Hypothalamus (tissue), 51 donors: ENCODE data around the gene ZNF574.
"Not testable (repeated sequence)": the region's sequence is repeated elsewhere in the genome, so short reads cannot be mapped to it uniquely, and the experiment has no call there.

Experiments
- DNase-seq, 51 donors: peaks; one replicate each; lab custom pipeline; 2025; lab: John Stamatoyannopoulos, UW

Gene ZNF574, protein sequence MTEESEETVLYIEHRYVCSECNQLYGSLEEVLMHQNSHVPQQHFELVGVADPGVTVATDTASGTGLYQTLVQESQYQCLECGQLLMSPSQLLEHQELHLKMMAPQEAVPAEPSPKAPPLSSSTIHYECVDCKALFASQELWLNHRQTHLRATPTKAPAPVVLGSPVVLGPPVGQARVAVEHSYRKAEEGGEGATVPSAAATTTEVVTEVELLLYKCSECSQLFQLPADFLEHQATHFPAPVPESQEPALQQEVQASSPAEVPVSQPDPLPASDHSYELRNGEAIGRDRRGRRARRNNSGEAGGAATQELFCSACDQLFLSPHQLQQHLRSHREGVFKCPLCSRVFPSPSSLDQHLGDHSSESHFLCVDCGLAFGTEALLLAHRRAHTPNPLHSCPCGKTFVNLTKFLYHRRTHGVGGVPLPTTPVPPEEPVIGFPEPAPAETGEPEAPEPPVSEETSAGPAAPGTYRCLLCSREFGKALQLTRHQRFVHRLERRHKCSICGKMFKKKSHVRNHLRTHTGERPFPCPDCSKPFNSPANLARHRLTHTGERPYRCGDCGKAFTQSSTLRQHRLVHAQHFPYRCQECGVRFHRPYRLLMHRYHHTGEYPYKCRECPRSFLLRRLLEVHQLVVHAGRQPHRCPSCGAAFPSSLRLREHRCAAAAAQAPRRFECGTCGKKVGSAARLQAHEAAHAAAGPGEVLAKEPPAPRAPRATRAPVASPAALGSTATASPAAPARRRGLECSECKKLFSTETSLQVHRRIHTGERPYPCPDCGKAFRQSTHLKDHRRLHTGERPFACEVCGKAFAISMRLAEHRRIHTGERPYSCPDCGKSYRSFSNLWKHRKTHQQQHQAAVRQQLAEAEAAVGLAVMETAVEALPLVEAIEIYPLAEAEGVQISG

DNA sequence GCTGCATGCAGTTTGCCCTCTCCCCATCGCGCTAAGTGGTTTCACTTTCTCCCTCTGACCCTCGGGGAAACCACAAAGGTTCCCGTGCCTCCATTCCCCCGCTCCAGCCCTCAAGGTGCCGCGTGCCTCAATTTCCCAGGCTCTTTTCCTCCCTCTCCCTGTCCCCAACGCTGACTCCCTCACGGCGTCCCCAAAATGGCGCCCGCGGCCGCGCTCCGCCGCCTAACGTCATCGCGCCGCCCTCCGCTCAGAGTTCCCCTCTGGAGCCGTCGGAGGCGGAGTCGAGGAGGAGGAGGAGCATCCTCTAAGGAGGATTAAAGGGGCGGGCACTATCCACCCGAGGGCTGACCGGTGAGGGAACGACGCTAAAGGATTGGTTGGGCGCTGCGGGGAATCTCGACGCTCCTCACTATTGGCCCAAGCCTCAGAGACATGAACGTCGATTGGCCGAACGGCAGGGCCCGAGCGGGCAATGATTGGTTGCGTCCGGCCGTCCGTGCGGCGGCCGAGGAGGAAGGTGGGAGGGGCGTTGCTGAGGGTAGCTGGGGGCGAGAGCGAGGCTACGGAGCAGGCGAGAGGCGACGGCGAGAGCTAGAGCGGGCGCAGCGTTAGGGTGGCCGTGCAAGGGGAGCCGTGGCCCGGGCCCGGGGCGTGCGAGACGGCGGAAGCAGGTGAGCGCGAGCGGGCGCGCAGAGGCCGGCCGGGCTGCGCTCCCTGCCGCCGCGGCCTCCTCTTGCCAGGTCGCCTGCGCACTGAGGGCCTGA, at the start of gene ZNF574:
Gene ZNF574 (plus strand): TSS at position 551 of the 764 bp plus-strand sequence. CDS start 2,441 bp downstream, outside the sequence.
- peak; percentile 81 to 99 (median 97) for DNase-seq

DNA sequence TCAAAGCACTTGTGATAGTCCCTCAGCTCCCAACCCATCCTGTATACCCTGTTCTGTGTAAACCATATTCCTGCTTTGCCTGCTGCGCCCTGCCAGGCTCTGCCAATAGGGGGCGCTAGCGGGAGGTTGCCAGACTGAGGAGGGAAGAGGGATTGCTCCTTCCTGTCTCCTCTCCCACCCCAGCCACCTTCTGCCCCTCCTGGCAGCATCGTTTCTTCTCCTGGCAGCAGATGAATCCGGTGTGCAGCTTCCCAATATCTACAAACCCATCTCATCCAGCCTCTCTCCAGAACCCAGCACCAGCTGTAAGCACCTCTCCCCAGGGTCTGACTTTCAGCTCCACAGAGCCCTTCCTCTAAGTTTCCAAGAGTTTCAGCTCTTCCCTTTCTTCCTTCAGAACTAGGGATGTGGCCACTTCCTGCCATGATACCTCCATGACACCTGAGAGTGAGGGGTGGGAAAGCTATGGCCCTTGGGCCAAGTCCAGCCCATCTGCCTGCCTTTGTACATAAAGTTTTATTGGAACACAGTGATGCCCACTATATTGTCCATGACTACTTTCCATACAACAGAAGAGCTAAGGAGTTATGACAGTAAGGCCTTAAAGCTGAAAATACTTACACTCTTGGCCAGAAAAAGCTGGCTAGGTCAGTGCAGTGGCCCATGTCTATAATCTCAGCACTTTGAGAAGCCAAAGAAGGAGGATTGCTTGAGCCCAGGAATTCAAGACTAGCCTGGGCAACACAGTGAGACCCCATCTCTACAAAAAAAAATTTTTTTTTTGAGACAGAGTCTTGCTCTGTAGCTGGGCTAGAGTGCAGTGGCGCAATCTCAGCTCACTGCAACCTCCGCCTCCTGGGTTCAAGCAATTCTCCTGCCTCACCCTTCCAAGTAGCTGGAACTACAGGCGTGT, 47.4 kb upstream of the ZNF574 start:
- peak in 1 of 51 donors; percentile 6 for DNase-seq

DNA sequence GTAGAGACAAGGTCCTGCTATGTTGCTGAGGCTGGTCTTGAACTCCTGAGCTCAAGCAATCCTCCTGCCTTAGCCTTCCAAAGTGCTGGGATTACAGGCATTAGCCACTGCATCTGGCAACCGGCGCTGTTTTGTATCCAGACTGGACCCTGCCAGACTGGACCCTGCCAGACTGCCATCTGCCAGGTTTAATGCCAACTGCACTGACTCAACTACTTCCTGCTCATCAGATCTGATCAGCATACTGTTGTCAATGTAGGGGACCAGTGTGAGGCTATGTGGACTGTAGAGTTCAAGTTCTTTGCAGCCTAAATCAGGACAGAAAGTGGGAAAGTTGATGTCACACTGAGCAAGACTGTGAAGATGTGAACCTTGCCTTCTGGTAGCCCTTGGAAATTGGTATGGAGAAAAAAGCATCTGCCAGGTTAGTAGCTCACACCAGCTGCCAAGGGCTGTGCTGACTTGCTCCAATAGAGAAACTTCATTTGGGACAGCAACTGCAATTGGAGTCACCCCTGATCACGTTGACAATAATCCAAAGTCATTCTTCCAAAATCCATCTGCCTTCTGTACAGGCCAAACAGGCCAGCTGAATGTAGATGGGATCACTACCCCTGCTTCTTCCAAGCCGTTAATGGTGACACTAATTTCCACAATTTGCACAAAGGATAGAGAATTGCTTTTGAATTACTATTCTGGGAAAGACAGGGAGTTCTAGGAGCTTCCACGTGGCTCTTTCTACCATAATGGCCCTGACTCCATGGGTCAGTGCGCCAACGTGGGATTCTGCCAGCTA, 45.1 kb upstream of the ZNF574 start:
- DNase-seq = peak in 3 of 51 donors; percentile 16 to 29 (median 22)

GRCh38 chr19:42032431-42032830, 43.5 kb upstream of the ZNF574 start:
- no peak for DNase-seq

GRCh38 chr19:42033413-42033812, 42.6 kb upstream of the ZNF574 start:
- no peak for DNase-seq

GRCh38 chr19:42034640-42035391, 41.1 kb upstream of the ZNF574 start:
- peak in 33 of 51 donors; percentile 1 to 68 (median 26) for DNase-seq

- DNase-seq = no peak
Measured at GRCh38 chr19:42037649-42038048, 38.3 kb upstream of the ZNF574 start.

- peak in 1 of 51 donors; percentile 39 for DNase-seq
Measured at GRCh38 chr19:42038666-42039065, 37.3 kb upstream of the ZNF574 start.

- no peak for DNase-seq
Measured at GRCh38 chr19:42040031-42040430, 35.9 kb upstream of the ZNF574 start.

- not testable (repeated sequence) for DNase-seq
Measured at GRCh38 chr19:42040491-42040890, 35.5 kb upstream of the ZNF574 start.

DNA sequence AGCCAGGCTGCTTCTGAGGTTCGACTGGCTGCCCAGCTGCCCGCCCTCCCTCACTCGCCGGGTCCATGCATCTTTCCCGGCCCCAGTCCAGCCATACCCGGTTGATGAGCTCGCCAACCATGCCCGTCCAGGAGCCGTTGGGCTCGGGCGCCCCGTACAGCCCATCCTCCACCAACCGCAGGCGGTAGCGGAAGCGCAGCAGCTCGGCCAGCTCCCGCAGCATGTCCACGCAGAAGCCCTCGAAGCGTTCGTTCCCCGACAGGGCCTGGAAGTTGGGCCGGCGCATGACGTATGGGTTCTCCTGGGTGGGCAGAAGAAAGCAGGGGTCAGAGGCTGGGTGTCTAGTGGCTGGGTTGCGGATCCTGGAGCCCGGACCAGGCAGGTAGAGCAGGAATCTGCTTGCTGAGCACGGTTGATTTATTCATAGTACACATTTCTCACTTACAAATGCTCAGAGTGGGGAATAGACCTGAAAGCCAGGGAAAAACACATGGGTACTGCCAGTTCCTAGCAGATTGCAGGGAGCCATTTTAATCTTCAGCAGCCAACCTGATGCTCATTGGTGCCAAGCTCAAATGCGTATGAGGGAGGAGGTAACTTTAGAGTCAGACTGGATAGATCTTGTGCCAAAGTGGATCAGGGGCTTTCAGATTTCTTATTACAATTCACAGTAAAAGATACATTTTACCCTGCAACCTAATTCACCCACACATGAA, 33.4 kb upstream of the ZNF574 start:
- peak in 2 of 51 donors; percentile 16 to 25 for DNase-seq

GRCh38 chr19:42045575-42045974, 30.4 kb upstream of the ZNF574 start:
- DNase-seq = peak in 2 of 51 donors; percentile 3 to 8

DNA sequence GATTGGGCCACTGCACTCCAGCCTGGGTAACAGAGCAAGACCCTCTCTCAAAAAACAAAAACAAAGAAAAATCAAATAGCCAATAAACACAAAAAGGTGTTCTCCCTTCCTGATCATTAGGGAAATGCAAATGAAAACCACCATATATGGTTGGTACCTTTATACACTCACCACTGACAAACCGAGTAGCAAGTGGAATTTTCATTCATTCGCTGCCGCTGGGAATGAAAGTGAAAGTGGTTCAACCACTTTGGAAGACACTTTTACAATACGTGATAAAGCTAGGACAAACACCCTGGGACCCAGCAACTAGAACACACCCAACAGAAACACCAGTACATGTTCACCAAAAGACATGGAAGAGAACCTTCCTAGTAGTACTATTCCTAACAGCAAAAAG, 27.0 kb upstream of the ZNF574 start:
- no peak for DNase-seq

- no peak for DNase-seq
Measured at GRCh38 chr19:42051166-42052115, 24.5 kb upstream of the ZNF574 start.

GRCh38 chr19:42052241-42052863, 23.6 kb upstream of the ZNF574 start:
- no peak for DNase-seq
